GM19099 (cell line): ENCODE measurements around the gene FOXP4.

Experiments
- POLR2A ChIP-seq: IDR thresholded peaks from 3 replicates; pipeline ENCODE4 v1.6.1; 2011; ENCODE audit warnings: low read depth; ENCODE audit not compliant: insufficient read length; ENCODE audit errors: extremely low read depth

FOXP4 gene

DNA sequence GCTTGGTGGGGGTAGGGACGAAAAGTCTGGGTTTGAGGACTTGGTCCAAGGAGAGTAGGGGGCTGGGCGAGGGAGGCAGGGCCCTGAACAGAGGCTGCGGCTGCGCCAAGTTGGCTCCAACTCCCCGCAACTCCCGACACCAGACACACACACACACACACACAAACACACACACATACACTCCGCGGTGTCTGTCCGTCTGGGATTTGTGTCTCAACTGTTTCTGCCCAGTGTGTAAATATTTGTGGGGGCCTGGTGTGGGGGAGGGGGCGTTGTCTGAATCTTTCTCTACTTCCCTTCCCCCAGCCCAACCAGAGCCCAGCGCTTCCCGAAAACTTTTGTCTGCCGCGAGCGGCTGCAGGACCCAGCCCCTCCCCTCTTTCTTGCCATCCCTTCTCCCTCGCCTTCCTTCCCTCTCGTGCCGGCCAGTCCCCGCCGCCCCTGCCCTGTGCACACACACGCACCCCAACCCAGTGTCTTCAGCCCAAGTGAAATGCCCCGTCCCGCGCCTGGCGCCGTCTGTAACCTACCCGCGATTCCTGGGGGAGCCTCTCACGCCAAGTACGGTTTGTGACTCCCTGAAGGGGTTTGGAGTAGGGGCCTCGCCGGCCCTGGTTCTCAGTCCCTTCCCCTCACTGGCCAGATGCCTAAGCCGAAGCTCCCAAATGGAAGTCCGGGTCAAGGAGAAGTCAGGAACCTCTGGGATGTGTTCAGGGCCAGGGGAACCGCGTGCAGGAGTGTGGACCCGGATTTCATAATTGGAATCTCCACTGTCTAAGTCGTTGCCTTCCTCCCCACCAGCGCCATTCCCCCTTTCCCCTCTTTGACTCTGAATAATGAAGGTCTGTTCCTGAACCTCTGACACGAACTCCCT lies 93.0 kb downstream of the FOXP4 start:
- no peak for TF ChIP-seq POLR2A

- no peak for TF ChIP-seq POLR2A
These were observed 93.7 kb downstream of the FOXP4 start for GRCh38 chr6:41639809-41640371.

DNA sequence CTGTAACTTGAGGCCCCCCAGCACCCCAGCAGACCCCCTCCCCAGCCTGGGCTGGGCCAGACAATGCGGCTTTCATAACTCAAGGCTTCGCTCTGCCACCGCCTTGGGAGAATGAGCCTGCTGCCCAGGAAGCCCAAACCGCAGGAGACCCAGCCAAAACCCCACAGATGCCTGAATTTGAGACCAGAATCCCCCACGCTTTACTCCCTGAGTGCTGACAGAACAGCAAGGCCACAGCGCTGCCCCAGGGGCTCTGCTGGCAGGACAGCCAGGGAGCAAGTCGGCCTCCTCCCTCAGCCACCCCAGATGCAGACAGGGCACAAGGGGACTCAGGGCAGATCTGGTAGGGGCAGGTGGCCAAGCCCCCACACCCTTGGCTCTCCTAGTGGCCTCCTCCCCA lies 94.2 kb downstream of the FOXP4 start:
- no peak for TF ChIP-seq POLR2A

DNA sequence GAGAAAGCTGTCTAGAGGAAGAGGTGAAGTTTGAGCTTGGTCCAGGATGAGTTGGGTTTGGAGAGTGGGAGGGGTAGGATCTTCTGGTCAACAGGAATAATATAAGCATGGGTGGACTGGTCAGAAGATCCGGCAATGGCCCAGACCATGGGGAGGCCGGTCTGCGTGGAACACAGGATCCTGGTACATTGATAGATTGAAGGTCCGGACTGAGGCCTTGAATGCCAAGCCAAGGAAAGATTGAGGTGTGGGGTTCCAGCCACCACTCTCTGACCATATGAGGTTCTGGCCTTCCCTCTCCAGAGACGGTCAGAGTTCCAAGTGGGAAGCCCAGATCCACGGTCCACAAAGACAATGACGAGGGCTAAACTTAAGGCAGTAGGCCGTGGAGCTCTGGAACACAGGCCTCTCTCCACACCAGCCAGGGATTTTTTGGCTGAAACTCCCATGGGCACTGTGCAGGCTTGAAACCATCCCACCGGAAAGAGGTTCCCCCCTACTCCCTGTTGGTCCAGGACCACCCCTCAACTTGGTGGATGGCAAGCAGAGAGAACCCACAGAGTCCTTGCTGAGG lies 95.3 kb downstream of the FOXP4 start:
- TF ChIP-seq POLR2A = no peak

DNA sequence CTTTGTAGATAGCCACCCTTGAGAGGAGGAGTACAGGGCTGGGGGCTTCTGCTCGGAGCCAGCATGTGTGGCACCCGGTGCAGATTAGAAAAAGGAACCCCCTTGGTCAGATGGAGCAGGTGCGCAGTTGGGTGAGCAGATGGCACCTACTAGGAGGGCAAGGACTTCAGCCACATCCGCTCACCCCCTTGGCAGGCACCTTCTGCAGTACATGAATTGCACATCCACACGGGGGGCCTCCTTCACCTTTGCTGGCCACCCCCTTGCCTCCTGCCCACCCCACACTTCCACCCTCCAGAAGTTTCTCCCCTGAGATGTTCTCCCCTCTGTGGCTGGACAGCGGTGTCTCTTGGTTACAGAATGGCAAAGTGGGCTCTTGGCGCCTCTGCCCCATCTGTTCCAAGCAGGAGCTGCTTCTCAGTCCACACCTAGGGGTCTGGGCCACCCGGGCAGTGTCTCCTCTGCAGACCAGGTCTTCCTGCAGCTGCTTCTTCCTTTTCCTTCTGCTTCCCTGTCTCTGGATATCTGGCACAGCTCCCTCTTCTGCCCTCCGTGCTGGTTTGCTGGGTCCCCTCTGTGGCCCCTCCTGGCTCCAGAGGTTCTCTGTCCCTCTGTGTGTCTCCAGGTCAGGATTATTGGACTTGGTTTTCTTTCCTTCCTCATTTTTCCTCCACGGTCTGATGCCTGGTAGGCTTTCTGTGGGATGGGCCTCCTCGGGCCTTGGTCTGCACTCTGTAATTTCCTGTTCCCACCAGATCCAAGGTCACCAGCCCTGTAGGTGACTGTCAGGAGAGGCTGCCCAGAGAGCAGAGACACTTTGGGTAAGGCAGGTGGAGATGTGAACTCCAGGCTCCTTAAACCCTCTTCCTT lies 96.1 kb downstream of the FOXP4 start:
- TF ChIP-seq POLR2A = no peak

DNA sequence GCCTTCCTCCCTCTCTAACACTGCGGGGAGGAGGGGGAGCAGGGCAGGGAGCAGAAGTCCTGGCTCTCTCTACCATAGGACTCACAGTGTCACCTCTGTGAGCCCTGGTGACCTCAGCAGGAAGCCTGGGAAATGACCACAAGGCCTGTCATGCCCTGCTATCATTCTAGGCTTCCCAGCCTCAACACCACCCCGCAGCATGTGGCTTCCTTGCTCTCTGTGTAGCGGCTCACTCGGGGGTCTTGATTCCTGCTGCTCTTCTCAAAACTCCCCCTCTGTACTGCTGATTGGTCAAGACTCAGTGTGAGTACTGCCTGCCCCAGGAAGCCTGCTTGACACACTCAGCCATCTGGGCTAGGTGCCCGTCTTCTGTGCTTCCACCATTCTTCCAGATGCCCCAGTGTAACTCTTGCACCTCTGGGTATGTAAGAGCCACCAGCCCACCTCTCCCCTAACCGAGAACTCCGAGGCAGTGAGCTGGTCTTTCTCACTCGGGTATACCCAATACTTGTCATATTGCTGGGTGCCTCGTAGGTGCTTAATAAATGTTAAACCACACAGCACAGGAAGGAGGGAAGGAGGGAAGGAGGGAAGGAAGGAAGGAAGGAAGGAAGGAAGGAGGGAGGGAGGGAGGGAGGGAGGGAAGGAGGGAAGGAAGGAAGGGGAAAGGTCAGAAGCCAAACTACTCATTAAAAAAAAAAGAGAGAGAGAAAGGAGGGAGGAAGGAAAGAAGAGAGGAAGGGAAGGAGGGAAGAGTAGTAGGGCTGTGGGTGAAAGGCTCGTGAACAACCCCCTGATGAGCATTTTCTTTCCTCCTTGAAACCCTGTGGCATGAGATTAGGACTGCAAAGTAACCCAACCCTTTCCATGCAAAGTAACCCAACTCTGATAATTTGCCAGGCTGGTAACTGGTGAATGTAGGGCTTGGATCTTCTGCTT lies 97.0 kb downstream of the FOXP4 start:
- no peak for TF ChIP-seq POLR2A

- no peak for TF ChIP-seq POLR2A
These were observed 97.7 kb downstream of the FOXP4 start for GRCh38 chr6:41643899-41644269.

- no peak for TF ChIP-seq POLR2A
These were observed 98.2 kb downstream of the FOXP4 start for GRCh38 chr6:41644297-41644879.

DNA sequence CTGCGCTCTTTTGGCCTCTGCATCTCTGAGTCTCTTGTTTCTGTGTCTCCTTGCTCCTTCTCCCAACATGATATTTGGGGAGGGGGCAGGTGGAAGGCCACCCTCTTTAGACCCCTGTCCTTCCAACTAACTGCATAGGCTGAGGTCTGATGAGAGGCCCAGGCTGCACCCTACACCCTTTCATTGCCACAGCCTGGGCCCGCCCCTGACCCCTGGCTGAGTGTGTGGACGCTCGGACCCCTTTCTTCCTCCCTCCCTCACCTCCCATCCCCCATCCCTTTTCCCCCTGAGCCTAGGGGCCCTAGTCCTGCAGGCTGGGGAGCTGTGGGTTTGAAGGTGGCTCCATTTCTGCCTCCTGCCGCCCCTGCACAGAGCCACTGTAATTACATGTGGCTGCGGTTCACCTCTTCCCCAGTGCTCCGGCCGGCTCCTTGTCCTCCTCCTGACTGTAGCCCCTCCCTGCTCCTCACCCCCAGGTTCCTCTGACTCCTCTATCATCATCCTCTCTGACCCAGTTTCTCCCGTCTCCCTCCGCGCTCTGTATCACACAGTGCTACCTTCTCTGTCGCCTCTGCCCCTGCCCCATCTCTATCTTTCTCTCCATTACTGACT lies 98.9 kb downstream of the FOXP4 start:
- TF ChIP-seq POLR2A = no peak

- TF ChIP-seq POLR2A = no peak
These were observed 100.0 kb downstream of the FOXP4 start for GRCh38 chr6:41646026-41646795.

DNA sequence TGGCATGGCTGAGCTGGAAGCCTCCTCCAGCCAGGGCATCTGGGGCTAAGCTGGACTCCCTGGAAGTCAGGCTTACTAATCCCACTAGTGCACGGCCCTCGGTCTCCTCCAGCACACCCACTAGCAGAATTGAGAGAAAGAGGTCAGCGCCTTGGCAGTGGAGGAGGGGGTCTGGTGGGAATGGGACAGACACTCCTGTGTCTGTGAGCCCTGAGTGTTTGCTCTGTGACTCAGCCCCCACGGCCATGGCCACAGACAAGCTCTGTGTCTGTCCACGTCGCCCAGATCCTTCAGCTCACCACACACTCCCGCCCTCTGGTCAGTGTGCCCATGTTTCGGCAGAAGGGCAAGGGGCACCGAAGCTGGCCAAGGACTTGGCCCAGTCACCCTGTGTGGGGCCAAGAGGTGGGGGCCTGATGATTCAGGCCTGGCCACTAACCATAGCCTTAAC lies 100.9 kb downstream of the FOXP4 start:
- TF ChIP-seq POLR2A = no peak

DNA sequence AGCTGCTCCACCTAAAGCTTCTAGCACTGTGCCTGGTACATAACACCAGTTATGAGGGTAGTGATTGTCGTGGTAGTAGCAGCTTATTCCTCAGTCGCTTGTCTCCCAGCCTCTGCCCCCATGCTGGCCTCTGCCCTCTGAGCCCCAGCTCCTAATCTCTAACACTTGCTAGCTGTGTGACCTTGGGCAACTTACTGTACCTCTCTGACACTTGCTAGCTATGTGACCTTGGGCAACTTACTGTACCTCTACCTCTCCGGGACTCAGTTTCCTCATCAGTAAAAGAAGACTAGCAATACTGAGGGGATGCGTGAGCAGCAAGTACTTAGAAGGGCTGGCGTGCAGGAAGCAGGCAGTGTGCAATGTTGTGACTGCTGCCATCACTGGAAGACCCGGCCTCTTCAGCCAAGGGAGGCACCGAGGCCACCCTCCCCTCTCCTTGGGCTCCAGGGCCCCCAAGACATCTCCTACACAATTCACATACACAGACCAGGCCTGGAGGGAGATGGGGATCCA lies 101.9 kb downstream of the FOXP4 start:
- no peak for TF ChIP-seq POLR2A
